GM19193 (cell line): ENCODE results near the gene DPRX.

ENCODE experiments used
- POLR2A ChIP-seq: IDR thresholded peaks from 4 replicates; pipeline ENCODE4 v1.6.1; 2011; ENCODE audit not compliant: insufficient read depth, insufficient read length; ENCODE audit errors: extremely low read depth

Gene DPRX

GRCh38 chr19:53626486-53626885 lies 5.3 kb upstream of the DPRX start:
- TF ChIP-seq POLR2A: no peak

- TF ChIP-seq POLR2A: no peak
Measured at GRCh38 chr19:53626976-53627375, 4.8 kb upstream of the DPRX start.

GRCh38 chr19:53634768-53635167 lies 3.0 kb downstream of the DPRX start:
- no peak for TF ChIP-seq POLR2A

- no peak for TF ChIP-seq POLR2A
Measured at GRCh38 chr19:53639471-53639870, 7.7 kb downstream of the DPRX start.

- TF ChIP-seq POLR2A: no peak
Measured at GRCh38 chr19:53642381-53643099, 10.7 kb downstream of the DPRX start.

- TF ChIP-seq POLR2A: no peak
Measured at GRCh38 chr19:53644061-53644816, 12.4 kb downstream of the DPRX start.

GRCh38 chr19:53646144-53646543 lies 14.3 kb downstream of the DPRX start:
- TF ChIP-seq POLR2A: no peak

GRCh38 chr19:53647350-53647749 lies 15.6 kb downstream of the DPRX start:
- TF ChIP-seq POLR2A: no peak

GRCh38 chr19:53647792-53648191 lies 16.0 kb downstream of the DPRX start:
- TF ChIP-seq POLR2A: no peak

- no peak for TF ChIP-seq POLR2A
Measured at GRCh38 chr19:53649746-53650593, 18.2 kb downstream of the DPRX start.

GRCh38 chr19:53652476-53652875 lies 20.7 kb downstream of the DPRX start:
- no peak for TF ChIP-seq POLR2A

- no peak for TF ChIP-seq POLR2A
Measured at GRCh38 chr19:53655042-53655665, 23.4 kb downstream of the DPRX start.

- TF ChIP-seq POLR2A: no peak
Measured at GRCh38 chr19:53657330-53657729, 25.5 kb downstream of the DPRX start.

GRCh38 chr19:53657778-53658177 lies 26.0 kb downstream of the DPRX start:
- TF ChIP-seq POLR2A: no peak

GRCh38 chr19:53659292-53659691 lies 27.5 kb downstream of the DPRX start:
- no peak for TF ChIP-seq POLR2A
